NCI-H1436 treated with DMSO at 0.1 percent for 48 hours (cell line): ENCODE measurements around the gene RNF115.
"Not testable (repeated sequence)": the region's sequence is repeated elsewhere in the genome, so short reads cannot be mapped to it uniquely, and the experiment has no call there.

ENCODE experiments used
- DNase-seq: peaks from one replicate; lab custom pipeline; 2025; lab: John Stamatoyannopoulos, UW

RNF115 gene

GRCh38 chr1:145730467-145730866 is 93.4 kb downstream of the RNF115 start:
- DNase-seq: no peak

GRCh38 chr1:145729666-145730436 is 94.0 kb downstream of the RNF115 start:
- no peak for DNase-seq

GRCh38 chr1:145729196-145729595 is 94.7 kb downstream of the RNF115 start:
- DNase-seq: no peak

GRCh38 chr1:145726193-145726592 is 97.7 kb downstream of the RNF115 start:
- not testable (repeated sequence) for DNase-seq

- no peak for DNase-seq
Observed at GRCh38 chr1:145720878-145721671, 102.8 kb downstream of the RNF115 start.

GRCh38 chr1:145720556-145720877 is 103.4 kb downstream of the RNF115 start:
- no peak for DNase-seq

- DNase-seq: no peak
Observed at GRCh38 chr1:145719230-145720079, 104.4 kb downstream of the RNF115 start, which contains the start of gene CD160. Gene CD160 (plus strand): TSS chr1:145719499. CDS start chr1:145728328, 8,829 bp downstream.

- not testable (repeated sequence) for DNase-seq
Observed at GRCh38 chr1:145718465-145718864, 105.4 kb downstream of the RNF115 start.

- no peak for DNase-seq
Observed at GRCh38 chr1:145717833-145718232, 106.1 kb downstream of the RNF115 start.

- no peak for DNase-seq
Observed at GRCh38 chr1:145716641-145717345, 107.1 kb downstream of the RNF115 start.

- no peak for DNase-seq
Observed at GRCh38 chr1:145714524-145715111, 109.3 kb downstream of the RNF115 start.

GRCh38 chr1:145711213-145711651 is 112.7 kb downstream of the RNF115 start:
- no peak for DNase-seq

GRCh38 chr1:145710291-145711027 is 113.4 kb downstream of the RNF115 start:
- DNase-seq: no peak

GRCh38 chr1:145708063-145708462 is 115.8 kb downstream of the RNF115 start:
- DNase-seq: no peak

- no peak for DNase-seq
Observed at GRCh38 chr1:145707183-145707867, 116.6 kb downstream of the RNF115 start, which contains the start of gene PDZK1. Gene PDZK1 (minus strand): TSS chr1:145707368. CDS start chr1:145688021, 19,347 bp downstream.

GRCh38 chr1:145706086-145706664 is 117.7 kb downstream of the RNF115 start:
- no peak for DNase-seq

GRCh38 chr1:145705622-145706021 is 118.3 kb downstream of the RNF115 start:
- DNase-seq: no peak

- no peak for DNase-seq
Observed at GRCh38 chr1:145702826-145703225, 121.1 kb downstream of the RNF115 start.

GRCh38 chr1:145702052-145702451 is 121.8 kb downstream of the RNF115 start:
- DNase-seq: no peak
